CD1c-positive myeloid dendritic cell (primary cell): ENCODE results near the gene SSH2.
"Not testable (repeated sequence)": the region's sequence is repeated elsewhere in the genome, so short reads cannot be mapped to it uniquely, and the experiment has no call there.

Source experiments
- DNase-seq: peaks from one replicate; pipeline ENCODE4 v3.0.0-alpha.2; 2016; ENCODE audit errors: extremely low spot score

SSH2 gene

GRCh38 chr17:29710891-29711418 lies 219.1 kb downstream of the SSH2 start:
- DNase-seq, result peak; percentile 45

- no peak for DNase-seq
Observed at GRCh38 chr17:29710520-29710884, 219.5 kb downstream of the SSH2 start.

GRCh38 chr17:29709866-29710519 lies 220.0 kb downstream of the SSH2 start:
- DNase-seq, result no peak

DNA sequence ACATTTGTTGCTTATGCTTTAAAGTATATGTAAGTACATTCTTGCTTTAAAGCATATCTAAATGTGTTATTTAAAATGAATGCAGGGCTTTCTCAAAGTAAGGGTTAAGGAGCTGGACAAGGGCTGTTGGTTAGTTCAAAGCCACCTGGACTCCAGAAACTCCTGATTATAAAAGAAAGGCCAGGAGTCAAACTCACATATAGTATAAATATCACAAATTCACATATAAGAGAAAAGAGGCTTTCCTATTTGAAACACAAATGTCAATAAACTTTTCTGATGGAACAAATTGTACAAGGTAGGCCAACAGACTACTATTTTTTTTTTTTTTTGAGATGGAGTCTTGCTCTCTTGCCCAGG lies 222.8 kb downstream of the SSH2 start:
- no peak for DNase-seq

DNA sequence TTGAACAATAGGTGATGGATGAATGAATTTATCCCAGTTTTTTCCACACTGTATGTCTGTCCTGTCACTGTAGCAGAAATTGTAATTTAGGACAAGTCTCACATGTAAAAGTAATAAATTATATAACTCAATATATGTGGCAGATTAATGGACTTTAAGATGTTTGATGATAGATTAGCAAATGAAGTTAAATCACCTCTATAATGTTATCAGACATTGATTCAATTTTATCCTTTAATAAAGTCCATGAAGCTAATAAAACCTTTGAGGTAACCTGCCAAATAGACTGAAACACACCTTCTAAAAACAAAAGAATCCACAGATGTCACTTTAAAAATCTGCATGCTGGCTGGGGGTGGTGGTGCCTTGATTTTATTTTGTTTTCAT lies 224.0 kb downstream of the SSH2 start:
- DNase-seq, result no peak

DNA sequence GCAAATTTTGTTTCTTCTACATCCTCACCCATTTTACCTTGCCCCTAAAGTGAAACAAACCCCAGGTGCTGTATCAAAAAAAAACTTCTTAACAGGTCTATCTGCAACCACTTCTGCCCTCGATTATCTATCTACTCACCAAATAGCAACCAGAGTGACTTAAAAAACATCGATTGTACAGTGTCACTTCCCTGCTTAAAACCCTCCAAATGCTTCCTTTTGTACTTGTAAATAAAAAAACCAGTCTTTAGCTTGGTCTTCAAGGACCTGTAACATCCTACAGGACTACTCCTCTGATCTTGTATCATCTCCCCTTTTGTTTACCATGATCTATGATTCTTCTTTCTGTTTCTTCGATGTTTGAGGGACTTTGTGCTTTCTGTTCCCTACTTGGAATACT lies 224.6 kb downstream of the SSH2 start:
- DNase-seq, result peak; percentile 21

DNA sequence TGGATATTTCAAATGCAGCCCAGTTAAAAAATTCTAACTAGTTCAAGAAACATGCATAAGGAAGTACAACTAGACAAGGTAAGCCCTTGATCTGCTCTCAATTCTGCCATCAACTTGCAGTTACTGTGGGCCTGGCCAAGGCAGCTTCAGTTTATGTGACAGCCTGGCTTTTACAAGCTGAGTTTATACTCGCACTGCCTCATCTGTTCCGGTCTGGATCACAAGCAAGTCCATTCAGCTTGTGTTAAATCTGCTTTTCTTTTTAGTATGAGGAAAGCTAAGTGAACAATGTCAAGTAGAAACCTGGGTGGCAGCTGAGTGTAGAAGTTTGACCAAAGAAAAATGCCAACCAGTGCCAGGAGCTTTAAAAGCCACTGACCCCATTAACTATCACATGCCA lies 230.7 kb downstream of the SSH2 start:
- no peak for DNase-seq

- DNase-seq, result no peak
Observed at GRCh38 chr17:29698837-29699236, 231.2 kb downstream of the SSH2 start.

- no peak for DNase-seq
Observed at GRCh38 chr17:29698019-29698777, 231.8 kb downstream of the SSH2 start.

GRCh38 chr17:29697371-29697770 lies 232.7 kb downstream of the SSH2 start:
- DNase-seq, result no peak

GRCh38 chr17:29694918-29695563 lies 235.0 kb downstream of the SSH2 start:
- peak; percentile 30 for DNase-seq

DNA sequence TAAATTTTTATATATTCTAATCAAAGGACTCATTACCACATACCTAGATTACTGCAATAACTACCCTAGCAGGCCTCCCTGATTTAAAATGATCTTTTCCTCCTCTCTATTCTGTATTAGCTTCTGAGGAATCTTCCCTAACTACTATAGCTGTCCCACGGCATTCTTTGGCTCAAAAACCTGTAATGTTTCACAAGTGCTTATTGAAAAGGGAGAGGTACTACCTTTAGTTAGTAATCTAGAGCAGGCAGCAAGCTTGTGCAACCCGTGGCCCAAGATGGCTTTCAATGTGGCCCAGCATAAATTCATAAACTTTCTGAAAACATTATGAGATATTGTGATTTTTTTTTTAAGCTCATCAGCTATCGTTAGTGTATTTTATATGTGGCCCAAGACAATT lies 236.3 kb downstream of the SSH2 start:
- DNase-seq, result no peak

DNA sequence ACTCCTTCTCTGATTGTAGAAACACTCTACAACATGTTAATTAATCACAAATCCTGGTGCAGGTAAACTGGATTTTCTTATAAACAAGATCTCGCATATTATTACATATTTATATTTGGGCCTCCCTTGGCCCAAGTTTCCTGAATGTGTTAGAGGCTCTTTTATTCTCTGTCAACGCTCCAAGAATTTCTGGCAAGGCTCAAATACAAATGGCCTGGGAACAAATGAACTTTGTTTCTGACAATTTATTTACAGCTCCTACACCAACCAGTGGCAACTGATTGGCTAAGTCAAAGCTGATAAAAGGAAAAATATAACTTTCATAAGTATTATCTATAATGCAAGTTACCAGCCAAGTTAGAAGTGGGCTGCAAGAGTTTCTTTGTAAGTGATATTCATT lies 242.4 kb downstream of the SSH2 start:
- DNase-seq, result no peak

DNA sequence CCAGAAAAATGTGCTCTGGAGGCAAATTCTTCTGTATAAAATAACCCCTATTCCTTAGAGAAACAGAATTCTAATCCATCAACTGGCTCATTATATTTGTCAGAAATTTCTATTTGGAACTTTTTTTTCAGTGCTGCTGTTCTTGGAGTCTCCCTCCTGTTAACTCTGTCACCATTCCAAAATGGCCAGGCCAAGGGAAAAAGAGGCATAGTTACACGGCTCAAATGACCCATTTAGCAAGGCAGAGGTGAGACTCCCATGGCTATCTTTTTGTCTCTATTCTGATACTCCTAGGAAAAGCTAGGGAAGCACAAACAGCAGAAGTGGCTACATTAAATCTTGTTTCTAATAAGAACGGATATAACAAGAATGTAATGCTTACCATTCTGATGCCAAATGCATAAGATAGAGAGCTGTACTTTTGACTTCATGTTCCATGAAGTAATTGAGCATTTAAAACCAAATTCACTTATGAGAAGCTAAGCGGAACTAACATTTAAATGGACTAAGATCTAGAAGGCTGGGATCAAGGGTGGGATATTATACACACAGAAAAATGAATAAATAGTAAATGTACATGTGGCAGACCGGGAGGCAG lies 242.9 kb downstream of the SSH2 start:
- DNase-seq, result no peak

DNA sequence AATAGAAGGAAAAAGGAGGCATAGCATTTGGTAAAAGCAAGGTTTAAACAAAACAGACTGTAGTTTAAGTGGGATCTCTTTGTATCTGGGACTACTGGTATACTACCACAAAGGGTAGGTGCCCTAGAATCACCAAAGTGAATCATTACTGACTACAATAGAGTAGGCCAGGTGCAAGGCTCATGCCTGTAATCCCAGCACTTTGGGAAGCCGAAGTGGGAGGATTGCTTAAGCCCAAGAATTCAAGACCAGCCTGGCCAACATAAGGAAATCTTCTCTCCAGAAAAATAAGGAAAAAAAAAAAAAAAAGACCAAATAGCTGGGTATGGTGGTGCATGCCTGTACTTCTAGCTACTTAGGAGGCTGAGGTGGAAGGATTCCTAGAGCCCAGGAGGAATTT lies 246.5 kb downstream of the SSH2 start:
- DNase-seq, result no peak

GRCh38 chr17:29682987-29683386 lies 247.0 kb downstream of the SSH2 start:
- no peak for DNase-seq

DNA sequence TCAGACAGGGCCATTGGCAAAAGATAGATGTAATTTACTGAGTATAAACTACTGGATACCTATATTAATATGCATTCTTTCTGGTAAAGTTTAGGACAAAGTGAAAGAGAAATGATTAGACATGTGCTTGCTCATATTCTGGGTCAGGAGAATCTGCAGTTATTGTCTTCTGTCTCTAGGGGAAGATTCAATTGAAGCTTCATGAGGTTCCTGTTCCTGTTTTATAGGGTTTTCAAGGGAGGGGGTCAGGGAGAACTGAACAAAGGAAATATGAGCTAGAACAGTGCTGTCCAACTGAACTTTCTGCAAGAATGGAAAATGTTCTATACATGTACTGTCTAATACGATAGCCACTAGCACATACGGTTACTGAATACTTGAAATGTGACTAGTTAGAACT lies 248.0 kb downstream of the SSH2 start:
- peak; percentile 74 for DNase-seq

GRCh38 chr17:29677824-29678223 lies 252.2 kb downstream of the SSH2 start:
- DNase-seq, result no peak

DNA sequence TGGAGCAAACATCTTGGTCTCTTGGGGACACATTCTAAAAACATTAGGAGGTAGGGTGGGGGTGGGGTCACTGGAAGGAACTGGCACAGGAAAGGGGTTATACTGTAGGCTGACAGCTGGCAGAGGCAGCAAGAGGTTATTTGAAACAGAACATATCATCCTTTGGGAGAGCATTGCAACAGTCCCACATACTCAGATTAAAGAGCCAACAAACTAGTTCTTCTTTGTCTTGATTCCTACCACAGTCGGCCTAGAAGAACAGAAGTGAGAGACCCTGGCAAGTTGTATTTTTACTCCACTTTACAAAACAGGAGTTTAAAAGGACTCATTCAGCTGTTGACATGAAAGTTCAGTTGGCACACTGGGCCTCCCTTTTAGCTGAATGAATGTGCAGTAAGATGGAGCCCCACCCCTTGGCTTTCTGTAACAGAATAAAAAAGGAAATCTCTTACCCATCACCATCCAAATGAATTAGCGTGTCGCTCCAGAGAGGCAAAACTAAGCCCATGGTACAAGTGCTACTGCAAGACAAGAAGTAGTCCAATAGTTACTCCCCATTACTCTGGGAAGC lies 252.7 kb downstream of the SSH2 start:
- no peak for DNase-seq

GRCh38 chr17:29675961-29676360 lies 254.1 kb downstream of the SSH2 start:
- not testable (repeated sequence) for DNase-seq

- no peak for DNase-seq
Observed at GRCh38 chr17:29674281-29674680, 255.7 kb downstream of the SSH2 start.

DNA sequence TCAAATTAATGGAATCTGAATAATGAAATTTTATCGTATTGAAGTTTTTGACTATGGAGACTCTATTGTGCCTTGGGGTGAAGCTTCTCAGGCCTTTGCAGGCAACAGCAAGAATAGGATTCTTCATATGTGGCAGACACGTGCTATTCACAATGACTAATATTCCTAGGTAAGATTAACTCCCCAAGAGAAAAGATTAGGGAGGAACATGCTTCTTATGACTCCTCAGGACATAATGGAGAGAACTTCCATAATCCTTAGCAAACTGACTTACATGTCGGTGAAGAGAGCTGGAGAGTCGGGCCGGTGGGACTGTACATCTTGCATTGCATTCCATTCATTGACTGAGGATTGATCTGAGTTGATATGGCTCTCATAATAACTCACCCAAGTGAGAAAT lies 258.4 kb downstream of the SSH2 start:
- no peak for DNase-seq
